22Rv1 (cell line): ENCODE data around the gene QSOX2.

Experiments used
- ZFX ChIP-seq: fragments of 450-650 bp; IDR thresholded peaks from 2 replicates; pipeline ENCODE4 v1.6.1; 2017; ENCODE audit warnings: antibody characterized with exemption, borderline replicate concordance
- TF ChIP-seq, protein P1 (sequence below): fragments of 450-650 bp; IDR thresholded peaks from 2 replicates; pipeline ENCODE4 v1.5.1; 2017; ENCODE audit warnings: mild to moderate bottlenecking

DNA sequence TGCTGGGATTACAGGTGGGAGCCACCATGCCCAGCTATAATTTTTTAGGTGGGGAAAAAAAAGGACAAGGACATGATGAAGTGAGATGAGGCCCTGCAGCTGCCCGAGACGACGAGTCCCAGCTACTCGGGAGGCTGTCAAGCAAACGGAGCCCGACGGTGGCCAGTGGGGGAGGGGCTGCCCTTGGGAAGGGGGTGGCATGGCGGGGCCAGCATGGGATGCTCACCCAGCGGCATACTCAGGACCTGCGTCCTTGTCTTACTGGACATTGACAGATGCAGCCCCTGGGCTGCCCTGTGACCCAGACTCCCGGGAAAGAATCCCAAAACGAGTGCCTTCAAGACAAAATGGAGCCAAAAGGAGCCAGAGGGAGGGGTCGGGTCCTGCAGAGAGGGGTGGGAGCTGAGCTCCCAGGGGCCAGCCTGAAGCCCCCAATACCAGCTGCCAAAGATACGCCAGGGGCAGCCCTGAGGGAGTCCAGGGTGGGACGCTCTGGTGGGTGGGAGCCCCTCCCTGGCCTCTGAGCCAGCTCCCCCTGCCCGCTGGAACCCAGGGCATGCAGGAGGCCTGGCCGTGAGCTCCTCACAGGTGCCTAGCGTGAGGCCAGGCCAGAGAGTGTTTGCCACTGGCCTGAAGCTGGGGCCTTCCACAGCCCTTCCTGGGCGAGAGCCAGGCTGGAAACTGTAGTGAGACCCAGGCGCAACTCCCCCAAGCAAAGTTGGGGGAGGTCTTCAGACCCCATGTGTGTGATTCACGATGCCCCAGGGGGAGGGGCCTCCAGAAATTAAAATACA lies 42.5 kb upstream of the QSOX2 start:
- TF ChIP-seq, protein P1, sequence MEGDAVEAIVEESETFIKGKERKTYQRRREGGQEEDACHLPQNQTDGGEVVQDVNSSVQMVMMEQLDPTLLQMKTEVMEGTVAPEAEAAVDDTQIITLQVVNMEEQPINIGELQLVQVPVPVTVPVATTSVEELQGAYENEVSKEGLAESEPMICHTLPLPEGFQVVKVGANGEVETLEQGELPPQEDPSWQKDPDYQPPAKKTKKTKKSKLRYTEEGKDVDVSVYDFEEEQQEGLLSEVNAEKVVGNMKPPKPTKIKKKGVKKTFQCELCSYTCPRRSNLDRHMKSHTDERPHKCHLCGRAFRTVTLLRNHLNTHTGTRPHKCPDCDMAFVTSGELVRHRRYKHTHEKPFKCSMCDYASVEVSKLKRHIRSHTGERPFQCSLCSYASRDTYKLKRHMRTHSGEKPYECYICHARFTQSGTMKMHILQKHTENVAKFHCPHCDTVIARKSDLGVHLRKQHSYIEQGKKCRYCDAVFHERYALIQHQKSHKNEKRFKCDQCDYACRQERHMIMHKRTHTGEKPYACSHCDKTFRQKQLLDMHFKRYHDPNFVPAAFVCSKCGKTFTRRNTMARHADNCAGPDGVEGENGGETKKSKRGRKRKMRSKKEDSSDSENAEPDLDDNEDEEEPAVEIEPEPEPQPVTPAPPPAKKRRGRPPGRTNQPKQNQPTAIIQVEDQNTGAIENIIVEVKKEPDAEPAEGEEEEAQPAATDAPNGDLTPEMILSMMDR = no peak
- no peak for TF ChIP-seq ZFX
